Measurements from ENCODE around the gene ZFPM1. TPM values are rescaled to one million over a fixed set of nuclear protein-coding genes. Genes with fewer than 3 reads are reported as not detected.
A peak's percentile ranks its signal among the peaks of the same experiment; 100 is the strongest.

ZFPM1 gene
- total RNA-seq, 1 donor from 2014 or later = 19.3 TPM

GRCh38 chr16:88526906-88527185, 73.8 kb downstream of the ZFPM1 start:
- Mint-ChIP-seq H3K27ac (no peak overlapping the region), H3K36me3 (ENCODE audit: low read depth) (no peaks in the 10 kb centered on the region), H3K9me3 (no peaks in the 10 kb centered on the region), H3K27me3 (no peaks in the 10 kb centered on the region), H3K4me3 (no peak overlapping the region), H3K4me1 (no peaks in the 10 kb centered on the region)
- intact Hi-C loops (cut with micrococcal nuclease) = loop anchor here (1.0 kb wide), 1 partner anchor 84 kb away; no protein-coding TSS in a partner anchor
- no peak for DNase-seq

- intact Hi-C loops (cut with micrococcal nuclease) = loop anchor here (1.0 kb wide), 1 partner anchor 84 kb away; no protein-coding TSS in a partner anchor
- Mint-ChIP-seq H3K27ac (no peak overlapping the region), H3K4me3 (no peak overlapping the region), H3K36me3 (ENCODE audit: low read depth) (no peaks in the 10 kb centered on the region), H3K27me3 (no peaks in the 10 kb centered on the region), H3K4me1 (no peaks in the 10 kb centered on the region), H3K9me3 (no peaks in the 10 kb centered on the region)
- DNase-seq = peak; percentile 91
These were observed 74.3 kb downstream of the ZFPM1 start for GRCh38 chr16:88527186-88527936.

- DNase-seq = no peak
- no peaks in the 10 kb centered on the region for H3K27me3 Mint-ChIP-seq
These were observed 75.1 kb downstream of the ZFPM1 start for GRCh38 chr16:88527937-88528743.

GRCh38 chr16:88528902-88529318, 75.8 kb downstream of the ZFPM1 start:
- H3K4me1 Mint-ChIP-seq = no peaks in the 10 kb centered on the region
- H3K9me3 Mint-ChIP-seq = no peaks in the 10 kb centered on the region
- no peaks in the 10 kb centered on the region for H3K27me3 Mint-ChIP-seq
- no peaks in the 10 kb centered on the region for H3K36me3 Mint-ChIP-seq (ENCODE audit: low read depth)
- DNase-seq = no peak
- no peak overlapping the region for H3K4me3 Mint-ChIP-seq
- intact Hi-C loops (cut with micrococcal nuclease) = no loop called here
- H3K27ac Mint-ChIP-seq = no peak overlapping the region

More at GRCh38 chr16:88527937-88528743, 75.1 kb downstream of the ZFPM1 start:
- H3K4me1 Mint-ChIP-seq = no peaks in the 10 kb centered on the region
- no peaks in the 10 kb centered on the region for H3K36me3 Mint-ChIP-seq (ENCODE audit: low read depth)
- peak overlapping the region; percentile 45 for H3K27ac Mint-ChIP-seq
- H3K4me3 Mint-ChIP-seq = no peak overlapping the region
- H3K9me3 Mint-ChIP-seq = no peaks in the 10 kb centered on the region
- intact Hi-C loops (cut with micrococcal nuclease) = loop anchor here (1.0 kb wide), 1 partner anchor 85 kb away; no protein-coding TSS in a partner anchor

- H3K27me3 Mint-ChIP-seq = no peaks in the 10 kb centered on the region
These were observed 76.5 kb downstream of the ZFPM1 start for GRCh38 chr16:88529596-88529995.

GRCh38 chr16:88530051-88530857, 77.2 kb downstream of the ZFPM1 start:
- no peak for DNase-seq
- H3K27me3 Mint-ChIP-seq = no peaks in the 10 kb centered on the region
- peaks cover 2% of the 10 kb centered on the region for H3K36me3 Mint-ChIP-seq (ENCODE audit: low read depth)
- intact Hi-C loops (cut with micrococcal nuclease) = loop anchor here (5.0 to 10.0 kb wide), 2 partner anchors 73 to 575 kb away; partner anchors contain the start of gene BANP
- H3K4me3 Mint-ChIP-seq = no peak overlapping the region
- H3K9me3 Mint-ChIP-seq = no peaks in the 10 kb centered on the region
- peak overlapping the region; percentile 57 for H3K27ac Mint-ChIP-seq
- no peaks in the 10 kb centered on the region for H3K4me1 Mint-ChIP-seq

More at GRCh38 chr16:88529596-88529995, 76.5 kb downstream of the ZFPM1 start:
- DNase-seq = no peak
- intact Hi-C loops (cut with micrococcal nuclease) = no loop called here
- Mint-ChIP-seq H3K36me3 (ENCODE audit: low read depth) (no peaks in the 10 kb centered on the region), H3K4me1 (no peaks in the 10 kb centered on the region), H3K27ac (no peak overlapping the region), H3K9me3 (no peaks in the 10 kb centered on the region), H3K4me3 (no peak overlapping the region)

- no peak for DNase-seq
- no peak overlapping the region for H3K4me3 Mint-ChIP-seq
- peak overlapping the region; percentile 57 for H3K27ac Mint-ChIP-seq
- H3K4me1 Mint-ChIP-seq = peaks cover under 1% of the 10 kb centered on the region
- H3K36me3 Mint-ChIP-seq (ENCODE audit: low read depth) = peaks cover 4% of the 10 kb centered on the region
- H3K9me3 Mint-ChIP-seq = no peaks in the 10 kb centered on the region
- intact Hi-C loops (cut with micrococcal nuclease) = loop anchor here (5.0 to 10.0 kb wide), 2 partner anchors 74 to 576 kb away; partner anchors contain the start of gene BANP
- no peaks in the 10 kb centered on the region for H3K27me3 Mint-ChIP-seq
These were observed 77.8 kb downstream of the ZFPM1 start for GRCh38 chr16:88530858-88531203.

GRCh38 chr16:88531346-88531745, 78.3 kb downstream of the ZFPM1 start:
- H3K27me3 Mint-ChIP-seq = no peaks in the 10 kb centered on the region
- H3K4me1 Mint-ChIP-seq = peaks cover 3% of the 10 kb centered on the region
- H3K9me3 Mint-ChIP-seq = no peaks in the 10 kb centered on the region
- H3K36me3 Mint-ChIP-seq (ENCODE audit: low read depth) = peaks cover 6% of the 10 kb centered on the region
- no peak overlapping the region for H3K4me3 Mint-ChIP-seq
- intact Hi-C loops (cut with micrococcal nuclease) = loop anchor here (5.0 to 10.0 kb wide), 2 partner anchors 74 to 577 kb away; partner anchors contain the start of gene BANP
- no peak for DNase-seq
- H3K27ac Mint-ChIP-seq = no peak overlapping the region

- H3K27ac Mint-ChIP-seq = no peak overlapping the region
- intact Hi-C loops (cut with micrococcal nuclease) = loop anchor here (5.0 to 10.0 kb wide), 2 partner anchors 75 to 577 kb away; partner anchors contain the start of gene BANP
These were observed 78.9 kb downstream of the ZFPM1 start for GRCh38 chr16:88531931-88532433.

GRCh38 chr16:88532434-88533241, 79.6 kb downstream of the ZFPM1 start:
- Mint-ChIP-seq H3K36me3 (ENCODE audit: low read depth) (peaks cover 6% of the 10 kb centered on the region), H3K4me3 (no peak overlapping the region), H3K4me1 (peaks cover 3% of the 10 kb centered on the region), H3K27ac (no peak overlapping the region), H3K9me3 (no peaks in the 10 kb centered on the region), H3K27me3 (no peaks in the 10 kb centered on the region)
- intact Hi-C loops (cut with micrococcal nuclease) = loop anchor here (5.0 to 10.0 kb wide), 2 partner anchors 75 to 578 kb away; partner anchors contain the start of gene BANP
- DNase-seq = no peak

More at GRCh38 chr16:88531931-88532433, 78.9 kb downstream of the ZFPM1 start:
- Mint-ChIP-seq H3K27me3 (no peaks in the 10 kb centered on the region), H3K9me3 (no peaks in the 10 kb centered on the region), H3K4me3 (no peak overlapping the region), H3K4me1 (peaks cover 3% of the 10 kb centered on the region), H3K36me3 (ENCODE audit: low read depth) (peaks cover 6% of the 10 kb centered on the region)
- no peak for DNase-seq

GRCh38 chr16:88533381-88533917, 80.4 kb downstream of the ZFPM1 start:
- H3K4me1 Mint-ChIP-seq = peaks cover 3% of the 10 kb centered on the region
- no peaks in the 10 kb centered on the region for H3K27me3 Mint-ChIP-seq
- H3K27ac Mint-ChIP-seq = no peak overlapping the region
- no peak for DNase-seq
- no peaks in the 10 kb centered on the region for H3K9me3 Mint-ChIP-seq
- intact Hi-C loops (cut with micrococcal nuclease) = loop anchor here (5.0 to 10.0 kb wide), 2 partner anchors 76 to 579 kb away; partner anchors contain the start of gene BANP
- H3K36me3 Mint-ChIP-seq (ENCODE audit: low read depth) = peaks cover 6% of the 10 kb centered on the region
- H3K4me3 Mint-ChIP-seq = no peak overlapping the region

GRCh38 chr16:88533932-88534637, 81.0 kb downstream of the ZFPM1 start:
- Mint-ChIP-seq H3K36me3 (ENCODE audit: low read depth) (peaks cover 6% of the 10 kb centered on the region), H3K27ac (no peak overlapping the region), H3K27me3 (no peaks in the 10 kb centered on the region), H3K4me1 (peaks cover 3% of the 10 kb centered on the region), H3K4me3 (peak overlapping the region; percentile 35), H3K9me3 (no peaks in the 10 kb centered on the region)
- DNase-seq = peak; percentile 94
- intact Hi-C loops (cut with micrococcal nuclease) = loop anchor here (5.0 to 10.0 kb wide), 2 partner anchors 77 to 579 kb away; partner anchors contain the start of gene BANP
